Posterior cingulate gyrus (tissue), 11 donors: ENCODE results near the gene SLC37A4.
"Not testable (repeated sequence)": the region's sequence is repeated elsewhere in the genome, so short reads cannot be mapped to it uniquely, and the experiment has no call there.

Experiments
- DNase-seq, 10 donors: peaks; one replicate each; pipeline versions ENCODE4 v3.0.0 to v3.0.0-alpha.2; 2020 to 2021; ENCODE audit warnings: mixed read lengths in 3 of 10
- intact Hi-C: fragments of 100-400 bp; cut with DNase I; formaldehyde crosslinking; loops from one replicate; pipeline ENCODE4 v1.15.1; 2023

The SLC37A4 gene

DNA sequence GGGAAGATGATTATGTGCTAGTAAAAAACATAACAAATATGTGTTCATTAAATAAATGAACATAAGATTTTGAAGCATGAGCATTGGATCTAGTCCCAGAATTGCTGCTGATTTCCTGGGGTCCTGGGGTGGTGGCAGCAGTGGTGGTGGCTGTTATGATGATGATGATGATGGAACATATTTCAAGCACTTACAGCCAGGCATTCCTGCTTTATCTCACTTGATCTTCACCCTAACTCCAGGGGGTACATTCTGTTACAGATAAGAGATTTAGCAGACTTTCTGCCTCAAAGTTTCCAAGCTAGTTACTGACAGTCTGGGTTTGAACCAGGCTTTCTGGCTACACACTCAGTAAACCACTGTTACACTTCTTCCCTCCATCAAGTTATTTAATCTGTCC is 6.9 kb downstream of the SLC37A4 start:
- intact Hi-C loops, result no loop called here
- DNase-seq, result peak in 1 of 10 donors; percentile 6

- intact Hi-C loops, result no loop called here
- no peak for DNase-seq
Measured at GRCh38 chr11:119021631-119022030, 9.0 kb downstream of the SLC37A4 start.

GRCh38 chr11:119019996-119020395 is 10.7 kb downstream of the SLC37A4 start:
- no peak for DNase-seq
- intact Hi-C loops, result loop anchor here (5.0 kb wide), 1 partner anchor 37 kb away; the partner anchor contains the start of gene HYOU1

- DNase-seq, result peak; percentile 97 to 100 (median 98)
- intact Hi-C loops, result loop anchor here (1.0 to 5.0 kb wide), 2 partner anchors 20 to 39 kb away; partner anchors contain the start of genes CENATAC and HYOU1
Measured at GRCh38 chr11:119018074-119018938, 12.4 kb downstream of the SLC37A4 start, which contains the start of the genes RPS25 and TRAPPC4. Gene RPS25, minus strand, starts transcription at chr11:119018343. Its CDS starts 59 bp downstream, at chr11:119018284. Gene TRAPPC4, plus strand, starts transcription at chr11:119018766. Its CDS starts 30 bp downstream, at chr11:119018796.

GRCh38 chr11:119017377-119017776 is 13.3 kb downstream of the SLC37A4 start:
- DNase-seq, result not testable (repeated sequence)
- intact Hi-C loops, result loop anchor here (5.0 kb wide), 1 partner anchor 40 kb away; the partner anchor contains the start of gene HYOU1

- intact Hi-C loops, result loop anchor here (5.0 kb wide), 1 partner anchor 41 kb away; the partner anchor contains the start of gene HYOU1
- DNase-seq, result no peak
Measured at GRCh38 chr11:119016216-119017009, 14.3 kb downstream of the SLC37A4 start.

DNA sequence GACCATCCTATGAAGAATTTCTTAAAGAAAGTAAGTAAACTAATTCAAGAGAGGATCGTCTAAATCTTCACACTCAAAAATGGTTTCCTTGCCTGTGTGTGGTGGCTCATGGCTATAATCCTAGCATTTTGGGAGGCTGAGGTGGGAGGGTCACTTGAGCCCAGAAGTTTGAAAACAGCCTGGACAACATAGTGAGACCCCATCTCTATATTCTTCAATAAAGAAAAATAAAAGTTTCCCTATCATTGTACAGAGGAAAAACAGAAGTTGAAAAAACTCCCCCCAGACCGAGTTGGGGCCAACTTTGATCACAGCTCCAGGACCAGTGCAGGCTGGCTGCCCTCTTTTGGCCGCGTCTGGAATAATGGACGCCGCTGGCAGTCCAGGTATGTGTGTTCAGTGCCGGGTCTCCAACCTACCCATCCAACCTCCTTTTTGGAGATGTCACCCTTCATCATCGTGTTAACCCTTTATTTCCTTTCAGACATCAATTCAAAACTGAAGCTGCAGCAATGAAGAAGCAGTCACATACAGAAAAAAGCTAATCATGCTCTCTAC is 15.5 kb downstream of the SLC37A4 start:
- intact Hi-C loops, result loop anchor here (5.0 kb wide), 1 partner anchor 42 kb away; the partner anchor contains the start of gene HYOU1
- peak in 2 of 10 donors; percentile 73 to 80 for DNase-seq

DNA sequence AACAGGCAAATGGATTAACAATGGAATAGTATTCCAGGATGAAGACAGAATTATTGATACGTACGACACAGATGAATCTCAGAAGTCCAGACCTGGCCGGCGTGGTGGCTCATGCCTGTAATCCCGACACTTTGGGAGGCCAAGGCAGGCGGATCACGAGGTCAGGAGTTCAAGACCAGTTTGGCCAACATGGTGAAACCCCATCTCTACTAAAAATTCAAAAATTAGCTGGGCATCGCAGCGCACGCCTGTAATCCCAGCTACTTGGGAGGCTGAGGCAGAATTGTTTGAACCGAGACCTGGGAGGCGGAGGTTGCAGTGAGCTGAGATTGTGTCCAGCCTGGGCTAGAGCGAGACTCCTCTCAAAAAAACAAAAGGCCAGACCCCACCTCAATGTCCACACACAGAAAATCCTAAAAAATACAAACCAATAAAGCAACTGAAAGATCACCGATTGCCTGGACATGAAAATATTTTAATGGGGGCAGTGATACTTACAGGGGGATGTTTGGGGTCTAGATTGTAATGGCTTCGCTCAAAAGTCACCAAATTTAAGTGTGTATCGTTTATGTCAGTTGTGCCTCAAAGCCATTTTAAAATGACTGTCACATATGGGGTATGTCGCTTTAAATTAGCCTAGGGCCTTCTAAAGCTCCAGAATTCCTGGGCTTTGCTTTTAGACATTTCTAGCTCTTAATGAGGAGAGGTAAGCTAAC is 16.3 kb downstream of the SLC37A4 start:
- peak in 1 of 10 donors; percentile 64 for DNase-seq
- intact Hi-C loops, result no loop called here

DNA sequence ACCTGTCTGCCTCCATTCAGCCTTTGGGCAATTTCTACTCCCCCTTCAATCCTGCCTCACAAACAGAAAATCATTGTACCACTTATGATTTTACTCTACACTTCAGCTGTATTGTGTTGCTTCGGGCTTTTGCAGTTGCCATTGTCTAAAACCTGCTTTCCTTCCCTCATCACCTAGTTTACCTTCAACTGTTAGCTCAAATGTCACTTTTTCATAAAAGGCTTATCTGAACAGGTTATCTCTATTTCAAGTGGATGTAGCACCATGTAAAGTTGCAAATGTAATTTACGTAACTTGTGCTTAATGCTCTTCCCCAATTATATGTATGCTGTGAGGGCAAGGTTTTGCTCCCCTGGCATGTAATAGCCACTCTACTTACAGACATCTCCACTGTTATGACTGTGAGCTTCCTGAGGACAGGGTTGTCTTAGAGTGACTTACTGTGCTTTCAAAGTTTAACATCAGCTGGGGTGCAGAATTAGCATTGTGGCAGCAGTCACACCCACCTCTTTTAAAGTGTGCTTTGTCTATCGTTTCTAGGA is 18.0 kb downstream of the SLC37A4 start:
- intact Hi-C loops, result no loop called here
- DNase-seq, result no peak

GRCh38 chr11:119011476-119012053 is 19.1 kb downstream of the SLC37A4 start:
- DNase-seq, result peak in 1 of 10 donors; percentile 66
- intact Hi-C loops, result no loop called here

DNA sequence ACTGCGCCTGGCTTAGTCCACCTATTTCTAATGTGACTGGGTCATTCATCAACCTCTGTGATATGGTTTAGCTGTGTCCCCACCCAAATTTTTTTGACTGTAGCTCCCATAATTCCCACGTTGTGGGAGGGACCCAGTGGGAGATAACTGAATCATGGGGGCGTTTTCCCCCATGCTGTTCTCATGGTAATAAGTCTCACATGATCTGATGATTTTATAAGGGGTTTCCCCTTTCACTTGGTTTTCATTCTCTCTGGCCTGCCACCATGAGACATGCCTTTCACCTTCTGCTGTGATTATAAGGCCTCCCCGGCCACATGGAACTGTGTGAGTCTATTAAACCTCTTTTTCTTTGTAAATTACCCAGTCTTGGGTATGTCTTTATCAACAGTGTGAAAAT is 24.0 kb downstream of the SLC37A4 start:
- intact Hi-C loops, result no loop called here

GRCh38 chr11:119000906-119001305 is 29.8 kb downstream of the SLC37A4 start:
- no peak for DNase-seq
- intact Hi-C loops, result no loop called here

More for the DNA sequence above, 24.0 kb downstream of the SLC37A4 start:
- DNase-seq, result no peak

DNA sequence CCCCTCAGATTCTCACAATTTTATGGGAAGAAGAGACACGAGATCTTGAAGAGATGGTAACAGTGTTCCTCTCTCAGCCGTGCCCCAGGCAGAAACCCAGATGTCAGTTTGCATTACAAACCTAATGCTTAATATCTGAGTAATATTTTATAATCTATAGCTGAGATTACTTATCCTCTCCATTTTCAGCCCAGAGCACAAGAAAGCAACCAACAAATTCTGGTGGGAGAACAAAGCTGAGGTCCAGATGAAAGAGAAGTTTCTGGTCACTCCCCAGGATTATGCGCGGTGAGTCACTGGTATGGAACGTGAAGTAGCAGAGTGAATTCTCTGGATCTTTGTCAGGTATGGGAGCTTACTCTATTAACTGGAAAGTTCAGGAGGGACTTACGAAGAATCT is 31.9 kb downstream of the SLC37A4 start:
- no peak for DNase-seq
- intact Hi-C loops, result loop anchor here (1.0 kb wide), 1 partner anchor 19 kb away; the partner anchor contains the start of genes RPS25 and TRAPPC4

- intact Hi-C loops, result loop anchor here (1.0 kb wide), 1 partner anchor 20 kb away; the partner anchor contains the start of genes RPS25 and TRAPPC4
- peak in 1 of 10 donors; percentile 13 for DNase-seq
Measured at GRCh38 chr11:118998388-118998717, 32.3 kb downstream of the SLC37A4 start.

DNA sequence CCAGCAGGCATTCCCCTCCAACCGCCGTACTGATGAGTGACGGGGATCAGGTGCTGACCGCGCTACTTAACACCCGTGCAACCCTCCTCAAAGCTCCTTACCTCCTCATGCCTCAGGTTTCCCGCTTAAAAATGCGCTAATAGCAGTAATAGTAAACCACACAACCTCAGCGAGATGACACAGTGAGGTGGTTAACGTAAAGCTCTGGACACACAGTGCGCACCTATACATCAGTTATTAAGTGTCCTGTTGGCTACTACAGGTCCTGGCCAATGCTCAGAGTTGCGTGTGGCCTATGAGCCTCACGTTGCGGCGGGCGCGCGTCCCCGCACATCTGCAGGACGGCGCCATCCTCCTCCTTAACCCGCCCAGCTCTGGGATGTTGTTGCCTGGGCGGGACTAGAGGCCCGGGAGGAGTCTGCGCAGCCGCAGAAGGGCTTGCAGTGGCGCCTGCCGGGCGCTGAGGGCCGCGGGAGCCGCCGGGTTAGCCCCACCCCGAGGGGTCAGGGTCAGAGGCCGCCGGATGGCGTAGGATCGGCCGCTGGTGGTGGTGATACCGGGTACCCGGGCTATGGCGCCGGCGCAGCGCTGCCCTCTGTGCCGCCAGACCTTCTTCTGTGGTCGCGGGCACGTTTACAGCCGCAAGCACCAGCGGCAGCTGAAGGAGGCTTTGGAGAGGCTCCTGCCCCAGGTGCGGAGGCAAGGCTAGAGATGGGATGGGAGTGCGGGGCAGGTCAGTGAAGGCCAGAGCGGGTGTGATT is 32.9 kb downstream of the SLC37A4 start, which contains the start of gene CENATAC:
TSS of gene CENATAC (plus strand) at position 512 of the 761 bp plus-strand sequence. CDS start at position 572, 60 bp downstream.
- peak; percentile 97 to 100 (median 98) for DNase-seq
- intact Hi-C loops, result loop anchor here (1.0 kb wide), 1 partner anchor 20 kb away; the partner anchor contains the start of genes RPS25 and TRAPPC4

- intact Hi-C loops, result no loop called here
- DNase-seq, result peak in 4 of 10 donors; percentile 9 to 81 (median 14)
Measured at GRCh38 chr11:118996926-118997626, 33.6 kb downstream of the SLC37A4 start.

GRCh38 chr11:118991486-118992038 is 39.1 kb downstream of the SLC37A4 start:
- intact Hi-C loops, result not testable (repeated sequence)

More at GRCh38 chr11:118991486-118992038, 39.1 kb downstream of the SLC37A4 start:
- not testable (repeated sequence) for DNase-seq
